Activated T-cell treated with anti-CD3 and anti-CD28 coated beads, Interleukin-2, amount 50 U/mL, for 72 hours (primary cell): ENCODE data around the gene ANKRD12. TPM values are rescaled to one million over a fixed set of nuclear protein-coding genes. Genes with fewer than 3 reads are reported as not detected.
"Not testable (repeated sequence)": the region's sequence is repeated elsewhere in the genome, so short reads cannot be mapped to it uniquely, and the experiment has no call there.

Experiments used
- ATAC-seq, 2 donors: fragments of 150-1000 bp; cut with Tn5 transposase; replicated peaks in 1 of 2; 2 replicates each; pipeline ENCODE4 v1.10.0; 2021; ENCODE audit warnings: moderate library complexity in 2 of 2, mild to moderate bottlenecking in 1 of 2
- DNase-seq, 2 donors: peaks; one replicate each; pipeline ENCODE4 v3.0.0; 2021 to 2022; ENCODE audit warnings: mixed read lengths in 1 of 2
- H3K27ac Mint-ChIP-seq: one replicate; pipeline ENCODE4 v1.8.0; 2022; ENCODE audit warnings: mild to moderate bottlenecking, moderate library complexity, mixed read lengths
- H3K27me3 Mint-ChIP-seq: one replicate; pipeline ENCODE4 v1.8.0; 2022; ENCODE audit warnings: low read depth, mixed read lengths
- H3K36me3 Mint-ChIP-seq, 2 donors: one replicate each; pipeline ENCODE4 v1.8.0; 2022; ENCODE audit warnings: mixed read lengths in 2 of 2, mild to moderate bottlenecking in 1 of 2; ENCODE audit not compliant: insufficient read depth in 2 of 2
- H3K4me1 Mint-ChIP-seq: one replicate; pipeline ENCODE4 v1.8.0; 2022; ENCODE audit warnings: low read depth, mixed read lengths
- H3K4me3 Mint-ChIP-seq, 2 donors: one replicate each; pipeline ENCODE4 v1.8.0; 2022; ENCODE audit warnings: mild to moderate bottlenecking in 2 of 2, mixed read lengths in 2 of 2, moderate library complexity in 2 of 2
- H3K9me3 Mint-ChIP-seq, 2 donors: one replicate each; pipeline ENCODE4 v1.8.0; 2022; ENCODE audit warnings: mixed read lengths in 2 of 2
- total RNA-seq, 2 donors: library from RNA; stranded (reverse); gene quantifications; one replicate each; pipeline ENCODE4 v1.2.3, GENCODE V29; 2022

The ANKRD12 gene
- total RNA-seq, 2 donors from 2014 or later, result 84.4 to 123 TPM

DNA sequence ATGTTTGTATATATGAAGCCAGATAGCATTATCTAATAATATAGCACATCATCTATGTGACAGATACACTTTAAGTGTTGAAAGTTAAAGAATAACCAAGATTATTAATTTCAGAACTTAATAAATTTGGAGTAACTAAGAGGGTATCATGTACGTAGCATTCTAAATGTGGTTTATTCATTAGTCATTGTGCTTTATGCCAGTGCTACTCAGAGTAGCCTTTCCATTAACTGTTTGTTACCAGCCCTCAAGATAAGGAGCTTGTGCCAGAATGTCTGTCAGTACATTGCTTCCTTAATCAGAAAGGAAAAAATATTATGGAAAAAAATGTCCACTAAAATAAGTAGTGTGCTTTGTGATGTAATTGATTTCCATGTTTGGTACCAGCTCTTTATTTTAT lies 103.1 kb downstream of the ANKRD12 start:
- DNase-seq (no peak), ATAC-seq (peak; percentile 27 to 53)
- H3K36me3 Mint-ChIP-seq, result peaks cover 19 to 36% of the 10 kb centered on the region in 2 donors
- no peaks in the 10 kb centered on the region for H3K9me3 Mint-ChIP-seq
- H3K27ac Mint-ChIP-seq, result peak overlapping the region; percentile 56
- no peaks in the 10 kb centered on the region for H3K4me1 Mint-ChIP-seq
- no peaks in the 10 kb centered on the region for H3K27me3 Mint-ChIP-seq
- no peak overlapping the region for H3K4me3 Mint-ChIP-seq

DNA sequence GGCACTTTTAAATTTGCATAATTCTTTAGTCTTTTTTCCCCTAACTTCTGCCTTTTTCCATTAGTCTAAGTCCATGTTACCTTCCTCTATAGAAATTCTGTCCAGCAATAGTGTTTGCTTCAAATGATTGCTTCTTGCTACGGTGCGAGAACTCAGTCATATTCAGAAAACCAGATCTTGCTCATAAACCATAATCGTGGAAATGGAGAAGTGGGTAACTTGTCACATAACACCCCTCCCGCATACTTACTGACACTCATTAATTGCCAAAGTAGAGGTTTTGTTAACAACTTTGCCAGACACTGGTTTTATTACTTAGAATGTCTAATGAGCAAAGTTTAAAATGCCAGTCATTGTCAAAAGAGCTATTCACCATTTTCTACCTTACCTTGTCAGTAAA lies 103.7 kb downstream of the ANKRD12 start:
- peak; percentile 62 to 74 for ATAC-seq
- Mint-ChIP-seq H3K9me3 (no peaks in the 10 kb centered on the region), H3K4me1 (no peaks in the 10 kb centered on the region), H3K27me3 (no peaks in the 10 kb centered on the region), H3K36me3 (peaks cover 17 to 36% of the 10 kb centered on the region in 2 donors), H3K4me3 (peak overlapping the region in 1 of 2 donors; percentile 16), H3K27ac (peak overlapping the region; percentile 33)
- DNase-seq, result peak in 1 of 2 donors; percentile 15

DNA sequence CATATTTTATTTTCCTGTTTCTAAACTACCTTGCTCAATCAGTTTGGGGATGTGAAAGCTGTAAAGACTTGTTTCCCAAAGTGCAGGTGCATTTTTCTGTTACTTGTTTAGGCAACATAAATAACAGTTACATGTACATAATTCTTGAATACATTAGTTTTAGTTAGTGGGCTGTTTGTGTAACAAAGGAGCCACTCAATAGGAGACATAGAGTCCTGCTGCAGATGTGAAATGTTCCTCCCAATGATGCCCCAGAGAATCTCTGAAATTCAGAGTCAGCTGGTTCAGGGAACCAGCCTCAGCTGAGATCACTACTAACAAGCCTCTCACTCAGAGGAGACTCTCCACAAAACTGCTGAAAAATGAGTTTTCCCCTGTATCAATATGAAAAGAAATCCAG lies 106.4 kb downstream of the ANKRD12 start:
- peak overlapping the region in 1 of 2 donors; percentile 73 for H3K4me3 Mint-ChIP-seq
- no peaks in the 10 kb centered on the region for H3K4me1 Mint-ChIP-seq
- peak overlapping the region; percentile 97 for H3K27ac Mint-ChIP-seq
- DNase-seq, result no peak
- ATAC-seq, result no peak
- no peaks in the 10 kb centered on the region for H3K27me3 Mint-ChIP-seq
- H3K36me3 Mint-ChIP-seq, result peaks cover 12 to 25% of the 10 kb centered on the region in 2 donors
- no peaks in the 10 kb centered on the region for H3K9me3 Mint-ChIP-seq

DNA sequence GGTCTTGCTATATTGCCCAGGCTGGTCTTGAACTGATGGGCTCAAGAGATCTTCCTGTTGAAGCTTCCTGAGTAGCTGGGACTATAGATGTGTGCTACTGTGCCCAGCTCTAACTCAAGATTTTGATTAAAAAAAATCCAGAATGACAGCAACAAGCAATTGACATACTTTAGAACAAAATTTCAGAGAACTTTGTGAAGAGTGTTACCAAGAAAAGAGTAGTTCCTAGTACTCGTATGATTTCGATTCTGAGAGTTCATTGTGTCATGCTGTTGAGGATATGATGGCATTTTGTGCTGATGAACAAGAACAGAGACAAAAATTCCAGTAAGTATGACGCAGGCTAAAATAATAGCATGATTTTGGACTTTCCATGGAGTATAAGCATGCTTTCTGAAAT lies 107.8 kb downstream of the ANKRD12 start:
- H3K36me3 Mint-ChIP-seq, result peaks cover 9 to 22% of the 10 kb centered on the region in 2 donors
- ATAC-seq, result peak; percentile 59 to 76
- peak overlapping the region; percentile 97 for H3K27ac Mint-ChIP-seq
- DNase-seq, result no peak
- no peaks in the 10 kb centered on the region for H3K9me3 Mint-ChIP-seq
- peak overlapping the region in 1 of 2 donors; percentile 34 for H3K4me3 Mint-ChIP-seq
- no peaks in the 10 kb centered on the region for H3K27me3 Mint-ChIP-seq
- no peaks in the 10 kb centered on the region for H3K4me1 Mint-ChIP-seq

DNA sequence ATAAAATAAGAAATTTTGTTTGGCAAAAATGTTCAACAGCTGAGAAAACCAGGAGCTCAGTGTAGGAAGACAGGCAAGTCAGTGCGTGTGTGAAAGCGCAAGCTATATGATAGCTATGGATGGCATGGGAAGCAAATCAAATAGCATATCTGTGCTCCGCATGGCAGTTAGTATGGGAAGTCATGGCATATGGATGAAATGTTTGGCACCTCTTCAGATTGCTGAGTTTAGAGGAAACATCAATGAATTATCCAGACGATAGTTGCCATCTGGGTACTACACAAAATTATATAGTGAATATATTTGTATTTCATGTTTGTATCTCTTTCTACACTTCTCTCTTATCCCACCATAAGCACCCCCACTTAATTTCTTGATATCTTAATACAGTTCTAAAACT lies 112.1 kb downstream of the ANKRD12 start:
- Mint-ChIP-seq H3K27ac (peak overlapping the region; percentile 2), H3K4me1 (peaks cover 6% of the 10 kb centered on the region), H3K27me3 (no peaks in the 10 kb centered on the region), H3K4me3 (no peak overlapping the region), H3K9me3 (peaks cover 2 to 4% of the 10 kb centered on the region in 2 donors), H3K36me3 (peaks cover 16 to 34% of the 10 kb centered on the region in 2 donors)
- DNase-seq (no peak), ATAC-seq (no peak)

DNA sequence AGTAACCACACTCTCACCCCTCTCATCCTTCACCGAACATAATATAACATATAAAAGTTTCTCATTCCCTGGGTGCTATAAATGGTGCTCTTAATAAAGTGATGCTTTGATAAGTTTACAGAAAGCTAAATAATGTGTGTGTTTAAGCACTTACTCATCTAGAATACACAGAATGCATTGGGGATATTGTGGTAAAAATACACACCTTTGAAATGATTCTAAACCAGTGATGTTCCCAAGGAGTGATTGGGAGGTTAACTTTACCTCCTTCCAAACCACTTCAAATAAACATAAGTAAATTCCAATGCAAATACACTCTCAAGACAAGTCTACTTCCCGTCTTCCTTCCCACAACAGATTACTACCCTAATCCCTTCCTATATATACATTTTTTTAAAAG lies 112.7 kb downstream of the ANKRD12 start:
- Mint-ChIP-seq H3K4me3 (no peak overlapping the region), H3K36me3 (peaks cover 18 to 34% of the 10 kb centered on the region in 2 donors), H3K27ac (peak overlapping the region; percentile 2), H3K27me3 (no peaks in the 10 kb centered on the region), H3K9me3 (peaks cover 4 to 6% of the 10 kb centered on the region in 2 donors), H3K4me1 (peaks cover 7% of the 10 kb centered on the region)
- no peak for ATAC-seq
- DNase-seq, result no peak

DNA sequence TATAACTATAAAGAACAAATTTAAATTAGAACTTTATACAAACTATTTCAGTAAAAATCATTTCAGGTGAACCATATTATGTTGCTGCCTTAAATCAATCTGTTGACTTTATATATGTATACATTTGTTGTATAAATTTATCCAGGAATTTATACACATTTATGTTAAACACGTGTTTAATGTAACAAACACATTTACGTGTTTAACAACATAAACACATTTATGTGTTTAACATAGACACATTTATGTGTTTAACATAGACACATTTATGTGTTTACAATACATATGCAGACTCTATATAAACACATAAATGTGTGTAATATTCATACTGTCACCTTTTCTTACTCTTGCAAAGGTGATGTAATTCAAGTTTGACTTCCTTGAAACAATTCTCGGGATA lies 122.6 kb downstream of the ANKRD12 start:
- ATAC-seq, result no peak
- Mint-ChIP-seq H3K27me3 (no peaks in the 10 kb centered on the region), H3K4me1 (peaks cover 26% of the 10 kb centered on the region), H3K4me3 (no peak overlapping the region), H3K27ac (no peak overlapping the region), H3K9me3 (peaks cover 8 to 11% of the 10 kb centered on the region in 2 donors), H3K36me3 (peaks cover 28 to 48% of the 10 kb centered on the region in 2 donors)
- DNase-seq, result no peak

DNA sequence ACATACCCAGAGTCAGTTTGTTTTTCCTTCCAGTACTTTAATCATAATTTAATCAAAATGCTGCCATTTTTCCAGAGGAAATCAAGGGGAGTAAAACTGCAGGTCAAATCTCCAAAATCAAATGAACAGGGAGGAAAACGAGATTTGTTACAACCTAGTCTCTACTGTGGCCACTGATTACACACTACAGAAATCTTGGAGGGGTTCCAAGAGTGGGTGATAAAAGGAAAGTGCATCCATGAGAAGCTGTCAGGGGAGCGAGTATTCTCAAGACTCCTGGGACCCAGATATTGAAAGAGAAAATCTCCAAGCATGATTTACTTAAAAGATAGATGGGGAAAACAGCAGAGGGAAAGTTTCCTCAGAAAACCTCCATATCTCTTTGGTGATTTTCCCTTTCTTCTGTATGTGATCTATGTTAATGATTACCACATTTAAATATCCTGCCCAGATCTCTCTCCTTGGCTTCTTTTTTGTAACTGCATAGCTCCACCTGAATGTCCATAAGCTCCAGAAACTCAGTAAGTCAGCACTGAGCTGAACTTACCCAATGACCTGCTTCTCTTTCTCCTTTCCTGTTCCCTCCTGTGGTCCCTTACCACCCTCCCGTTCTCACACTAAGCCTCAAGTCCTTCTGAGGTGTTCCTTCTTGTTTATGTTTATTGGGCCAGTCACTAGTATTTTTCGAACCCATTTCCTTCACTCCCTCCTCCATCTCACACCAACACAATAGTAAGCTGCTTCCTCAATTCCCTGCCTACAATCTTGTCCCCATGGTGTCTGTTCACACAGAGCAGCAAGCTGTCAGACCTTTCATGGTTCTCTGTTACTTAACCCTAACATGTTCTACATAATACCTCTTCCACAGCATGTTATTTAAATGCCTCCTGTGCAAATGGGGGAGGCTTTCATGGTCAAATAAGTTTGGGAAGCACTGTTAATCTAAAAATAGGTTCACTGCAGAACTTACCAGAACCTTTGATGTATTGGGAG lies 124.1 kb downstream of the ANKRD12 start:
- H3K27me3 Mint-ChIP-seq, result no peaks in the 10 kb centered on the region
- H3K4me3 Mint-ChIP-seq, result no peak overlapping the region
- peaks cover 26 to 41% of the 10 kb centered on the region in 2 donors for H3K36me3 Mint-ChIP-seq
- ATAC-seq (peak in 1 of 2 donors; percentile 24), DNase-seq (no peak)
- H3K27ac Mint-ChIP-seq, result peak overlapping the region; percentile 77
- H3K9me3 Mint-ChIP-seq, result peaks cover 3 to 4% of the 10 kb centered on the region in 2 donors
- peaks cover 22% of the 10 kb centered on the region for H3K4me1 Mint-ChIP-seq

DNA sequence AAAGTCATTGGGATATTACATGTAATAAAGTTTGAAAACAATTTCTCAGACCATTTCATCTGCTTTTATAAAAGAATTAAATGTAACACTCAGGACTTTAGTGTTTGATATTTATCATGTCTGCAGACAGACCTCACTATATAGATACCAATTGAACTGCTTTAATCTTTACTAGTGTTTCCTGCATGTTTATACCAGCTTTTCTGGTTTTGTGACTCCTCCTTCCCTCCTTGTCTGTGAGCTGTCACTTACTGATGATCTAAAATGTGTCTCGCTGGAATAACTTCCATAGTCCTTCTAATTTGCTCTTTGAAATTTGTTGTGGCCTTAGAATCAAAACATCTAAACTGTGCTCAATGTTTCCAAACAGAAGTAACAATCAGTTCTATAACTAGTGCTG lies 126.7 kb downstream of the ANKRD12 start:
- Mint-ChIP-seq H3K27me3 (no peaks in the 10 kb centered on the region), H3K36me3 (peaks cover 25 to 38% of the 10 kb centered on the region in 2 donors), H3K4me1 (peaks cover 11% of the 10 kb centered on the region), H3K9me3 (peaks cover 6 to 8% of the 10 kb centered on the region in 2 donors), H3K4me3 (no peak overlapping the region), H3K27ac (peak overlapping the region; percentile 25)
- DNase-seq, result no peak
- no peak for ATAC-seq

DNA sequence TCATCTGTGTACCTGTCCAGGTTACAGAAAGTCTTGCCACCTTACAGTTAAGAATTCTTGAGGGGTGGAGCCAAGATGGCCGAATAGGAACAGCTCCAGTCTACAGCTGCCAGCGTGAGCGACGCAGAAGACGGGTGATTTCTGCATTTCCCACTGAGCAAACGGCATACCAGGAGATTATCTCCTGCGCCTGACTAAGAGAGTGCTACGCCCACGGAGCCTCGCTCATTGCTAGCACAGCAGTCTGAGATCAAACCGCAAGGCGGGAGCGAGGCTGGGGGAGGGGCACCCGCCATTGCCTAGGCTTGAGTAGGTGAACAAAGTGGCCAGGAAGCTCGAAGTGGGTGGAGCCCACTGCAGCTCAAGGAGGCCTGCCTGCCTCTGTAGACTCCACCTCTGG lies 128.2 kb downstream of the ANKRD12 start:
- H3K9me3 Mint-ChIP-seq, DNase-seq, H3K4me3 Mint-ChIP-seq, H3K27me3 Mint-ChIP-seq, H3K27ac Mint-ChIP-seq, ATAC-seq: not testable (repeated sequence)
- peaks cover 11% of the 10 kb centered on the region for H3K4me1 Mint-ChIP-seq
- peaks cover 26 to 38% of the 10 kb centered on the region in 2 donors for H3K36me3 Mint-ChIP-seq

DNA sequence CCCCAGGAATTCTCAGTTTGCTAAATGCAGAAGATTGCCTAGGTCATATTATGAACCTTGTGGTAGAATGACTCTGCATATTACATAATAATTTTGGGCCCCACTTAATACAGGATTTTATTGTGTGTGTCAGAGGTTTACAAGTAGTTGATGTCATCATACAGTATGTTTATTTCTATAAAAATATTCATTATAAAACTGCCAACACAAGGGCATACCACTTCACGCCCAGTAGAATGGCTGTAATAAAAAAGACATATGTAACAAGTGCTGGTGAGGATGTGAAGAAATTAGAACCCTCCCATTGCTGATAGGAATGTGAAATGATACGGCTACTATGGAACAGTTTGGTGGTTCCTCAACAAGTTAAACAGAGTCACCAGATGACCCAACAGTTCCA lies 136.6 kb downstream of the ANKRD12 start:
- DNase-seq (no peak), ATAC-seq (no peak)
- peaks cover 6 to 22% of the 10 kb centered on the region in 2 donors for H3K36me3 Mint-ChIP-seq
- peak overlapping the region; percentile 63 for H3K27ac Mint-ChIP-seq
- no peak overlapping the region for H3K4me3 Mint-ChIP-seq
- H3K9me3 Mint-ChIP-seq, result peaks cover 0 to 4% of the 10 kb centered on the region in 2 donors
- no peaks in the 10 kb centered on the region for H3K27me3 Mint-ChIP-seq
- H3K4me1 Mint-ChIP-seq, result no peaks in the 10 kb centered on the region

DNA sequence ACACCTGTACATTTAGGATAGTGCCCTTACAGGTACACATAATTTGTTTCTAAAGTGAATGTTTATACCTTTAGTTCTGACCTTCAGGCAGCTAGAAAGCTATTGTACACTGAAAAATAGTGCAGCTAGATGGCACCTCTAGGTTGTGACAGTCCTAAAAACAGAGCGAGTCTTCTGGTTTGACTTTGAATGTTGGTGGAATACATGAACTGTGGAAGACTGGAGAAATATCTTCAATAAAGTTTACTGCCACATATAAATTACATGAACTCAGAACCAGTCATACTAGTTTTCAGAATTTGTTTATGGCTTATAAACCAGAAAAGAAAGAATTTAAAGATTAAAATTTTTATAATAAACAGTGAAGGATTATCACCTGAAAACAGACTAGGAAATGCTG lies 139.3 kb downstream of the ANKRD12 start:
- Mint-ChIP-seq H3K27ac (peak overlapping the region; percentile 75), H3K4me1 (no peaks in the 10 kb centered on the region), H3K9me3 (peaks cover 0 to 1% of the 10 kb centered on the region in 2 donors), H3K27me3 (no peaks in the 10 kb centered on the region), H3K4me3 (no peak overlapping the region), H3K36me3 (peaks cover under 1 to 26% of the 10 kb centered on the region in 2 donors)
- DNase-seq, result no peak
- no peak for ATAC-seq

DNA sequence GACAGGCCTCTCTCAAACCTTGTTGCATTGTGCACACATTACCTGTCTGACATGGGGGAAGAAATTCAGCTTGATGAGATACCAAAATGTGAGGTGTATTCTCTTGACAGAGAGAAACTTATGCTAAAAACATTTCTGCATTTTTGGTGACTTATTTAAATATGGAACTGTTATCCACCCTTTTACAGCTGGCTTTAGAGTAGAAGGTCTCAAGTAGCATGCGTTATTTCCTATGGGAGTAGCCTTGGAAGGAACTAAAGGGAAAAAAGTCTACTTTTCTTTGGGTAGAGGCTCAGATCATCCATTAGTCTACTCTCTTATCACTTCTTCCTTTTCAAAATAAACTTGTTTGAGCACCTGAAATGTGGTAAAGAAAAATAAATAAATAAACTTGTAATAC lies 141.4 kb downstream of the ANKRD12 start:
- Mint-ChIP-seq H3K9me3 (no peaks in the 10 kb centered on the region), H3K4me3 (no peak overlapping the region), H3K27ac (peak overlapping the region; percentile 43), H3K36me3 (peaks cover 3 to 26% of the 10 kb centered on the region in 2 donors), H3K27me3 (no peaks in the 10 kb centered on the region), H3K4me1 (no peaks in the 10 kb centered on the region)
- no peak for DNase-seq
- no peak for ATAC-seq
